HCT116 (cell line): ENCODE measurements around the gene DPP6. TPM values are rescaled to one million over a fixed set of nuclear protein-coding genes. Genes with fewer than 3 reads are reported as not detected.

Experiments
- ATAC-seq: fragments of 200-7000 bp; cut with Tn5 transposase; 2 replicates; pipeline ENCODE4 v1.9.1; 2020; ENCODE audit warnings: mild to moderate bottlenecking, moderate library complexity
- BruUV-seq: library from RNA; stranded (reverse); fragments of 400-500 nt; replicated peaks from 2 replicates; lab custom pipeline; 2021; lab: Mats Ljungman, UMichigan
- CTCF ChIA-PET: fragments of 300-600 bp; sonication (Branson Sonifier 250); formaldehyde crosslinking; loops from one replicate; lab custom pipeline; 2021; ENCODE audit warnings: antibody characterized with exemption; lab: Charles Lee
- POLR2A ChIA-PET: fragments of 300-600, 350-600 bp; sonication (Branson Sonifier 250); formaldehyde crosslinking; loops from one replicate; lab custom pipeline; 2021; ENCODE audit warnings: antibody characterized with exemption; lab: Charles Lee
- RAD21 ChIA-PET, 2 experiments: fragments of 300-600 bp; sonication (Branson Sonifier 250); formaldehyde crosslinking; loops; one replicate each; lab custom pipeline; 2023; ENCODE audit warnings: low total read pairs in 2 of 2; ENCODE audit not compliant: uncharacterized antibody in 2 of 2, unreplicated experiment in 2 of 2, low non-redundant PET in 1 of 2; lab: Charles Lee
- DNase-seq: peaks from one replicate; pipeline ENCODE4 v3.0.0-alpha.2; 2010; ENCODE audit warnings: low read depth, low spot score
- H2AFZ ChIP-seq: fragments of 200-600 bp; shearing (Covaris generic), sonication (generic); 2 replicates; pipeline ENCODE4 v1.6.1; 2017; ENCODE audit warnings: low read depth, mixed run types, mixed read lengths, antibody characterized with exemption, low read length; ENCODE audit not compliant: poor library complexity, severe bottlenecking
- H3K27ac ChIP-seq: 2 replicates; pipeline ENCODE4 v1.5.1; 2012; ENCODE audit warnings: low read depth, low read length
- H3K27me3 ChIP-seq: fragments of 200-600 bp; sonication (generic); 2 replicates; pipeline ENCODE4 v1.6.1; 2016; ENCODE audit warnings: mixed run types, low read length, mixed read lengths; ENCODE audit not compliant: insufficient read depth
- H3K36me3 ChIP-seq, 2 experiments: fragments of 200-500 bp in 1 of 2; fragments of 200-600 bp in 1 of 2; sonication (Bioruptor generic) in 1 of 2; sonication (generic) in 1 of 2; 2 replicates each; pipeline versions ENCODE4 v1.5.1 to v1.6.1; 2014 to 2016; ENCODE audit warnings: low read length in 2 of 2, inconsistent platforms in 1 of 2, mixed read lengths in 1 of 2, mixed run types in 1 of 2; ENCODE audit not compliant: insufficient read depth in 2 of 2, control insufficient read depth in 1 of 2
- H3K4me1 ChIP-seq, 2 experiments: fragments of 200-600 bp in 1 of 2; sonication (generic) in 1 of 2; 2 replicates each; pipeline versions ENCODE4 v1.5.1 to v1.6.1; 2012 to 2017; ENCODE audit warnings: low read length in 2 of 2, inconsistent platforms in 1 of 2, mild to moderate bottlenecking in 1 of 2, mixed read lengths in 1 of 2, mixed run types in 1 of 2, moderate library complexity in 1 of 2; ENCODE audit not compliant: insufficient read depth in 2 of 2, control insufficient read depth in 1 of 2
- H3K4me2 ChIP-seq: fragments of 200-600 bp; sonication (generic); 2 replicates; pipeline ENCODE4 v1.6.1; 2017; ENCODE audit warnings: mixed run types, low read length, mixed read lengths
- H3K4me3 ChIP-seq, 2 experiments: fragments of 200-600 bp in 1 of 2; sonication (generic) in 1 of 2; replicated peaks in 1 of 2; 2 replicates each; pipeline ENCODE4 v1.5.1; 2011 to 2016; ENCODE audit warnings: low read length in 2 of 2, control low read depth in 1 of 2, low read depth in 1 of 2, mild to moderate bottlenecking in 1 of 2, mixed read lengths in 1 of 2, mixed run types in 1 of 2
- H3K79me2 ChIP-seq: fragments of 200-600 bp; sonication (generic); 2 replicates; pipeline ENCODE4 v1.6.1; 2017; ENCODE audit warnings: mild to moderate bottlenecking, mixed run types, low read length, moderate library complexity, mixed read lengths; ENCODE audit not compliant: insufficient read depth
- H3K9ac ChIP-seq: fragments of 200-600 bp; sonication (generic); 2 replicates; pipeline ENCODE4 v1.6.1; 2016; ENCODE audit warnings: low read length, mixed read lengths
- H3K9me2 ChIP-seq: fragments of 200-600 bp; sonication (generic), shearing (Covaris generic); 2 replicates; pipeline ENCODE4 v1.6.1; 2017; ENCODE audit warnings: mixed run types, mild to moderate bottlenecking, moderate library complexity; ENCODE audit not compliant: insufficient read depth
- H3K9me3 ChIP-seq, 2 experiments: fragments of 200-500 bp in 1 of 2; fragments of 200-600 bp in 1 of 2; sonication (Bioruptor generic) in 1 of 2; sonication (generic) in 1 of 2; 2 replicates each; pipeline ENCODE4 v1.6.1; 2014 to 2017; ENCODE audit warnings: low read length in 2 of 2, mixed read lengths in 2 of 2, inconsistent platforms in 1 of 2, low read depth in 1 of 2, mild to moderate bottlenecking in 1 of 2, mixed run types in 1 of 2, moderate library complexity in 1 of 2; ENCODE audit not compliant: control insufficient read depth in 1 of 2, insufficient read depth in 1 of 2
- H4K20me1 ChIP-seq: fragments of 200-600 bp; sonication (generic), shearing (Covaris generic); 2 replicates; pipeline ENCODE4 v1.6.1; 2017; ENCODE audit warnings: mixed run types, mild to moderate bottlenecking, moderate library complexity; ENCODE audit not compliant: insufficient read depth
- CBX3 ChIP-seq: IDR thresholded peaks from 2 replicates; pipeline ENCODE4 v1.6.1; 2012; ENCODE audit warnings: low read depth
- CEBPB ChIP-seq: IDR thresholded peaks from 2 replicates; pipeline ENCODE4 v1.6.1; 2012; ENCODE audit warnings: low read depth
- CTCF ChIP-seq, 3 experiments: fragments of 200-600 bp in 1 of 3; sonication (generic) in 1 of 3; IDR thresholded peaks in 2 of 3; conservative IDR thresholded peaks in 1 of 3; 2 replicates each; pipeline ENCODE4 v1.5.1; 2012 to 2017; ENCODE audit warnings: low read depth in 2 of 3, low read length in 2 of 3, antibody characterized with exemption in 1 of 3, borderline replicate concordance in 1 of 3, control low read depth in 1 of 3, mild to moderate bottlenecking in 1 of 3, mixed read lengths in 1 of 3, mixed run types in 1 of 3, moderate library complexity in 1 of 3; ENCODE audit not compliant: insufficient read depth in 1 of 3
- EGR1 ChIP-seq: IDR thresholded peaks from 2 replicates; pipeline ENCODE4 v1.6.1; 2012; ENCODE audit warnings: low read depth
- ELF1 ChIP-seq: IDR thresholded peaks from 2 replicates; pipeline ENCODE4 v1.6.1; 2012; ENCODE audit warnings: low read depth, borderline replicate concordance
- FOSL1 ChIP-seq: IDR thresholded peaks from 2 replicates; pipeline ENCODE4 v1.6.1; 2012; ENCODE audit warnings: low read depth
- MAX ChIP-seq: IDR thresholded peaks from 2 replicates; pipeline ENCODE4 v1.6.1; 2012
- POLR2AphosphoS5 ChIP-seq: IDR thresholded peaks from 2 replicates; pipeline ENCODE4 v1.6.1; 2011; ENCODE audit warnings: mild to moderate bottlenecking, low read depth, low read length, moderate library complexity
- ZBTB33 ChIP-seq: IDR thresholded peaks from 2 replicates; pipeline ENCODE4 v1.6.1; 2011; ENCODE audit warnings: mild to moderate bottlenecking, low read length, moderate library complexity; ENCODE audit not compliant: insufficient replicate concordance; ENCODE audit errors: extremely low read depth
- ZNF274 ChIP-seq: fragments of 200-500 bp; sonication (Bioruptor generic); IDR thresholded peaks from 2 replicates; pipeline ENCODE4 v1.6.1; 2014; ENCODE audit warnings: mild to moderate bottlenecking, low read depth, low read length, inconsistent platforms
- intact Hi-C: fragments of 100-400 bp; cut with micrococcal nuclease; formaldehyde crosslinking; loops from 2 replicates; pipeline ENCODE4 v1.10.0; 2022
- total RNA-seq: library from RNA; stranded (reverse); gene quantifications from one replicate; pipeline ENCODE4 v1.2.1, GENCODE V29; 2021; ENCODE audit not compliant: unreplicated experiment
- TF ChIP-seq, protein P1 (sequence below): IDR thresholded peaks from 2 replicates; pipeline ENCODE4 v1.6.1; 2012; ENCODE audit warnings: low read depth
- TF ChIP-seq, protein P2 (sequence below): IDR thresholded peaks from 2 replicates; pipeline ENCODE4 v1.6.1; 2012

Gene DPP6
- total RNA-seq, 1 experiment from 2014 or later, result not detected

DNA sequence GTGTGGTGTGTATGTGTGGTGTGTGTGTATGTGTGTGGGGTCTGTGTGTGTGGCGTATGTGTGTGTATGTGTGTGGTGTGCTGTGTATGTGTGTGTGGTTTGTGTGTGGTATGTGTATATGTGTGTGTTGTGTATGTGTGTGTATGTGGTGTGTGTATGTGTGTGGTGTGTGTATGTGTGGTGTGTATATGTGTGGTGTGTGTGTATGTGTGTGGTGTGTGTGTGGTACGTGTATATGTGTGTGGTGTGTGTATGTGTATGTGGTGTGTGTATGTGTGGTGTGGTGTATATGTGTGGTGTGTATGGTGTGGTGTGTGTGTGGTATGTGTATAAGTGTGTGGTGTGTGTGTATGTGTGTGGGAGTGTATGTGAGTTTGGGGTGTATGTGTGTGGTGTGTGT lies 522.0 kb downstream of the DPP6 start:
- POLR2A ChIA-PET, result no interaction called here
- TF ChIP-seq MAX, result no peak
- no peak for TF ChIP-seq ELF1
- TF ChIP-seq, protein P1, sequence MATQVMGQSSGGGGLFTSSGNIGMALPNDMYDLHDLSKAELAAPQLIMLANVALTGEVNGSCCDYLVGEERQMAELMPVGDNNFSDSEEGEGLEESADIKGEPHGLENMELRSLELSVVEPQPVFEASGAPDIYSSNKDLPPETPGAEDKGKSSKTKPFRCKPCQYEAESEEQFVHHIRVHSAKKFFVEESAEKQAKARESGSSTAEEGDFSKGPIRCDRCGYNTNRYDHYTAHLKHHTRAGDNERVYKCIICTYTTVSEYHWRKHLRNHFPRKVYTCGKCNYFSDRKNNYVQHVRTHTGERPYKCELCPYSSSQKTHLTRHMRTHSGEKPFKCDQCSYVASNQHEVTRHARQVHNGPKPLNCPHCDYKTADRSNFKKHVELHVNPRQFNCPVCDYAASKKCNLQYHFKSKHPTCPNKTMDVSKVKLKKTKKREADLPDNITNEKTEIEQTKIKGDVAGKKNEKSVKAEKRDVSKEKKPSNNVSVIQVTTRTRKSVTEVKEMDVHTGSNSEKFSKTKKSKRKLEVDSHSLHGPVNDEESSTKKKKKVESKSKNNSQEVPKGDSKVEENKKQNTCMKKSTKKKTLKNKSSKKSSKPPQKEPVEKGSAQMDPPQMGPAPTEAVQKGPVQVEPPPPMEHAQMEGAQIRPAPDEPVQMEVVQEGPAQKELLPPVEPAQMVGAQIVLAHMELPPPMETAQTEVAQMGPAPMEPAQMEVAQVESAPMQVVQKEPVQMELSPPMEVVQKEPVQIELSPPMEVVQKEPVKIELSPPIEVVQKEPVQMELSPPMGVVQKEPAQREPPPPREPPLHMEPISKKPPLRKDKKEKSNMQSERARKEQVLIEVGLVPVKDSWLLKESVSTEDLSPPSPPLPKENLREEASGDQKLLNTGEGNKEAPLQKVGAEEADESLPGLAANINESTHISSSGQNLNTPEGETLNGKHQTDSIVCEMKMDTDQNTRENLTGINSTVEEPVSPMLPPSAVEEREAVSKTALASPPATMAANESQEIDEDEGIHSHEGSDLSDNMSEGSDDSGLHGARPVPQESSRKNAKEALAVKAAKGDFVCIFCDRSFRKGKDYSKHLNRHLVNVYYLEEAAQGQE, result no peak
- no peak for TF ChIP-seq CBX3
- no peak for TF ChIP-seq ZBTB33
- no peak for TF ChIP-seq ZNF274
- TF ChIP-seq, protein P2, sequence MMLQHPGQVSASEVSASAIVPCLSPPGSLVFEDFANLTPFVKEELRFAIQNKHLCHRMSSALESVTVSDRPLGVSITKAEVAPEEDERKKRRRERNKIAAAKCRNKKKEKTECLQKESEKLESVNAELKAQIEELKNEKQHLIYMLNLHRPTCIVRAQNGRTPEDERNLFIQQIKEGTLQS, result no peak
- TF ChIP-seq CEBPB, result no peak
- TF ChIP-seq CTCF (IDR thresholded peaks at IDR 0.05 in 2 of 3, conservative IDR thresholded peaks at IDR 0.05 in 1 of 3; ENCODE audit: borderline replicate concordance in 1 of 3, insufficient read depth in 1 of 3, low read depth in 2 of 3, low read length in 2 of 3), result no peak
- TF ChIP-seq FOSL1, result no peak
- TF ChIP-seq POLR2AphosphoS5, result no peak
- TF ChIP-seq EGR1, result no peak
- Histone ChIP-seq H3K27me3 (no peaks in the 10 kb centered on the region), H3K9me3 (peaks cover 15 to 21% of the 10 kb centered on the region in 2 experiments; a peak in 3 of 4 replicates), H3K4me1 (no peaks in the 10 kb centered on the region), H2AFZ (no peak overlapping the region), H3K9ac (no peak overlapping the region), H3K36me3 (no peaks in the 10 kb centered on the region), H3K79me2 (no peaks in the 10 kb centered on the region), H3K4me2 (no peak overlapping the region), H3K4me3 (no peak overlapping the region), H4K20me1 (no peaks in the 10 kb centered on the region), H3K9me2 (no peaks in the 10 kb centered on the region), H3K27ac (no peak overlapping the region)
- CTCF ChIA-PET, result no interaction called here
- intact Hi-C loops, result no loop called here
- RAD21 ChIA-PET, result no interaction called here
- no peak for ATAC-seq
- DNase-seq, result no peak
- no TSS peak for BruUV-seq
